GM21737 (cell line): ENCODE results near the gene OR52A5.

Experiments used
- ATAC-seq: cut with Tn5 transposase; IDR thresholded peaks from one replicate; pipeline ENCODE4 v1.9.1; 2021; ENCODE audit warnings: mild to moderate bottlenecking, moderate library complexity; ENCODE audit not compliant: unreplicated experiment

Gene OR52A5

DNA sequence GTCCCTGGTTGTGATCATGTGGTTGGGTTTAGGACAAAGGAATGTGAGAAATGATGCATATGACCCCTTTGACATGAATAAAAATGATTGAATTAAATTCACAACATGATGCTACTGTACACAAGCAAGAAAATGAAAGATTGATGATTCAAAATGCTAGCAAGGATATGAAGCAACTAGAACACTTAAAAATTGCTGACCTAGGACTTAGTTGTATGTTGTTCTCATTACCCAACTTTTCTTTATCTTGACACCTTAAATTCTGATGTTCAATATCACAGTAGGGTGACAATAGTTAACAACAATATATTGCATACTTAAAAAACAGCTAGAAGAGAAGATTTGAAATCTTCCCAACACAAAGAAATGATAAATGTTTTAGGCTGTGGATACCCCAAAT is 20.6 kb downstream of the OR52A5 start:
- ATAC-seq = no peak

DNA sequence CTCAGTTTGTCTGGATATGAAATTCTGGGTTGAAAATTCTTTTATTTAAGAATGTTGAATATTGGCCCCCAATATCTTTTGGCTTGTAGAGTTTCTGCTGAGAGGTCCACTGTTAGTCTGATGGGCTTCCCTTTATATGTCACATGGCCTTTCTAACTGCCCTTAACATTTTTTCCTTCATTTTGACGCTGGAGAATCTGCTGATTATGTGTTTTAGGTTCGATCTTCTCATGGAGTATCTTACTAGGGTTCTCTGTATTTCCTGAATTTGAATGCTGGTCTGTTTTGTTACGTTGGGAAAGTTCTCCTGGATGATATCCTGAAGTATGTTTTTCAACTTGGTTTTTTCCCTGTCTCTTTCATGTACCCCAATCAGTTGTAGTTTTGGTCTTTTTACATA is 22.8 kb downstream of the OR52A5 start:
- no peak for ATAC-seq

DNA sequence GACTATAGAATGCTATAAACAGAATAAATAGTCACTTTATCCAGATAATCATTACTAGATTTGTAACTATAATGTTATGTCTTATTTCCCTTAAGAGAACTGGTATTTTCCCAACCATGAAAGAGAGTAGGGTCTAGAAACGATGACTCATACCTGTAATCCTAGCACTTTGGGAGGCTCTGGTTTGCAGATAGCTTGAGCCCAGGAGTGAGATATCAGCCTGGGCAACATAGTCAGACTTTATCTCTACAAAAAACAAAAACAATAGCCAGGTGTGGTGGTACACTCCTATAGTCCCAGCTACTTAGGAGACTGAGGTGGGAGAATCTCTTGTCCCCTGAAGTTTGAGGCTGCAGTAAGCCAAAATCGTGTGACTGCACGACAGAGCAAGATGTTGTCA is 30.9 kb downstream of the OR52A5 start:
- no peak for ATAC-seq

- ATAC-seq = no peak
Measured at GRCh38 chr11:5103066-5103465, 35.1 kb downstream of the OR52A5 start.

DNA sequence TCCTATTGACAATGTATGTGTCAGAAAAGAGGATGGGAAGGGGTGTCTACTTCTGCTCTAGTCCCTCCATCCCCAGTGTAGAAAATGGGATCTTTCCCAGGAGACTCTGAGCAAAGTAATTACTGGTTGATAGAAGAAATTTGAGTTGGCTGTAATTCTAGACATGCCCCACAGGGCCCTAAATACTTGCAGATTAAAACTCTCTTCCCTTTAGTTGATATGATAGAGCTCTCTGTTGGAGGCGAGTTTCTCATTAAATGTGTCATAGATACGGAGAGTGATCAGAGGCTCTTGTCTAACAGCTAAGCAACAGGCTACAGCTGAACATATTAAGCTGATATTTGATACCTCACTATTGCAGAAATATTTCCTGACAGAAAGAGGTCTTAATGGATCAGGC is 35.9 kb downstream of the OR52A5 start:
- no peak for ATAC-seq

DNA sequence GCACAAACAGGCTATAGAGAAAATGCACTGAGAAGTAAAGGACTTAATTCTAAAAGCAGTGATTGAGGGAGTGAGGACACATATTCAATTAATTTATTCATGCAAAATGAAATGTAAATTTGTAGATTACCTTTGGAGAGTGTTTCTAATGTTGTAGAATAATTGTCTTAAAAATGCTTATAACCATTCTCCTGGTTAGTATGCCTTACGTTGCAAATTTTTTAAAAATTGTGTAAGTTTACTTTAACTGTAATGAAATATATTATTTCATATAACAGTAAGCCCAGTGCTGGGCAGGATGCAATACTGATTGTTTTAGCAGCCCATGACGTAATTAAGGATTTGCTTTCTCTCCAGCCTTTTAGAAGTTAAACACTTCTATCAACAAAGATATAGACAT is 42.1 kb downstream of the OR52A5 start:
- no peak for ATAC-seq

GRCh38 chr11:5092821-5093585 is 45.2 kb downstream of the OR52A5 start:
- ATAC-seq = no peak

DNA sequence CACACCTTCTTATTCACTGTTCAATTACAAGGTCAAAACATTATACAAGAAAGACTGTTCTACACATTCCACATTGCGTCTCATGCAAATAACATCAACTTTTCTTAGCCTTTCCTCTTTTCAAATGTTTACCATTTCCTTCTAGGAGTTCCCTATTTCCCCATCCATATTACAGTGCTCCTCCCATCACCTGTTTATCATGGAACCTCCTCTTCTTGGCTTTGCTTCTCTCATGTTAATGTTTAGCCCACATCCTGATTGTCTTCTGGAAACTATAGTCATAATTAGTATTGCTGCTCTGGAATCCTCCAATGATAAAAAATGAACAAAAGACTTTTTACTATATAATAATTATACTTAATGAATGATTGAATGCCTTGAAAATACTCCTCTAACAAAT is 47.5 kb downstream of the OR52A5 start:
- ATAC-seq = no peak

GRCh38 chr11:5088556-5088955 is 49.6 kb downstream of the OR52A5 start:
- ATAC-seq = no peak

DNA sequence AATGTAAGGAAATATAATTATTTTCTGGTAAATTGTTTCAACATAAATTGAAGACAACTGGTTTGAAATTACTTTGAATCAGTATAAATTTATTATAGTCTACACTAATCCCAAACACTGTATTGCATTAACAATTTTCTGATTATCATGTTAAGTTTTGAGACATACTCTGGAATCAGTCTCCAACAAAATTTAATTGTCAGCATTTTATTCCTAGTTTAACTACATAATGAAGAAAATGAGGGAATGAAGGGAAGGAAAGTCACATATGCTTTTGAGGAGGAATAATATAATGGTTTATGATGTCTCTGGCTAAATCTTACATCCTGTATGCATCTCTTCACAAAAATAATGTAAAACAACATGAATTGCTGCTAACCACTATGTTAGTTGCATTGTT is 54.6 kb downstream of the OR52A5 start:
- ATAC-seq = no peak

DNA sequence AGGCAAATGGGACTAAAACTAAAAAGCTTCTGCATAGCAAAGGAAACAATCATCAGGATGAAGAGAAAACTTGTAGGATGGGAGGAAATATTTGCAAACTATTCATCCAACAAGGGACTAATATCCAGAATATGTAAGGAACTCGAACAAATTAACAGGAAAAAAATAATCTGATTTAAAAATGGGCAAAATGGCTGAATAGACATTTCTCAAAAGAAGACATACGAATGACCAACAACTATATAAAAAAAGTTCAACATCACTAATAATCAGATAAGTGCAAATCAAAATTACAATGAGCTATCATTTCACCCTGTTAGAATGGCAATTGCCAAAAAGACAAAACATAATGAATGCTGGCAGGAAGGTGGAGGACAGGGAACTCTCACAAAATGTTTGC is 56.8 kb downstream of the OR52A5 start:
- ATAC-seq = no peak
